HepG2 (cell line): Measurements from ENCODE around the gene SPANXD. TPM values are rescaled to one million over a fixed set of nuclear protein-coding genes. Genes with fewer than 3 reads are reported as not detected.

Experiments used
- ATAC-seq: fragments of 200-7000 bp; cut with Tn5 transposase; 3 replicates; pipeline ENCODE4 v1.9.1; 2020; ENCODE audit warnings: mild to moderate bottlenecking, moderate library complexity
- BruUV-seq: library from RNA; stranded (reverse); fragments of 400-500 nt; replicated peaks from 2 replicates; lab custom pipeline; 2021; lab: Mats Ljungman, UMichigan
- CTCF ChIA-PET: fragments of 300-600 bp; formaldehyde crosslinking; extraction: SDS; loops from one replicate; lab custom pipeline; 2021; ENCODE audit warnings: low total read pairs, inconsistent platforms, low intra/inter-chr PET ratio; lab: Yijun Ruan, JAX
- POLR2A ChIA-PET: fragments of 350-600 bp; sonication (Branson Sonifier 250); formaldehyde crosslinking; loops from one replicate; lab custom pipeline; 2020; ENCODE audit warnings: antibody characterized with exemption, inconsistent platforms; lab: Yijun Ruan, JAX
- DNase-seq: peaks from one replicate; pipeline ENCODE4 v3.0.0-alpha.2; 2015; ENCODE audit warnings: low spot score
- FAIRE-seq: peaks from 3 replicates; lab custom pipeline; 2011; peaks lifted over from hg19 to GRCh38; lab: Jason Lieb, UNC
- H2AFZ ChIP-seq: one replicate; pipeline ENCODE4 v1.6.1; 2011; ENCODE audit warnings: low read length, inconsistent platforms
- H3K27ac ChIP-seq: fragments of 300-600 bp; 3 replicates; pipeline ENCODE4 v1.8.0; 2011; ENCODE audit warnings: mixed run types, mild to moderate bottlenecking, mixed read lengths, low read length, inconsistent platforms; ENCODE audit not compliant: insufficient read depth; ENCODE audit errors: extremely low read length
- H3K27me3 ChIP-seq, 2 experiments: fragments of 200-600 bp in 1 of 2; 2 replicates in 1 of 2; 3 replicates in 1 of 2; pipeline versions ENCODE4 v1.6.0 to v1.8.0; 2011; ENCODE audit warnings: low read length in 2 of 2, mild to moderate bottlenecking in 2 of 2, moderate library complexity in 2 of 2, inconsistent platforms in 1 of 2; ENCODE audit not compliant: insufficient read depth in 2 of 2, control insufficient read depth in 1 of 2
- H3K36me3 ChIP-seq, 2 experiments: fragments of 200-600 bp in 1 of 2; replicated peaks in 1 of 2; 2 replicates in 1 of 2; 3 replicates in 1 of 2; pipeline versions ENCODE4 v1.5.1 to v1.8.0; 2011; ENCODE audit warnings: low read length in 2 of 2, inconsistent platforms in 1 of 2; ENCODE audit not compliant: insufficient read depth in 2 of 2, control insufficient read depth in 1 of 2
- H3K4me1 ChIP-seq: 2 replicates; pipeline ENCODE4 v1.5.1; 2012; ENCODE audit warnings: low read length, inconsistent platforms; ENCODE audit not compliant: insufficient read depth
- H3K4me2 ChIP-seq: 2 replicates; pipeline ENCODE4 v1.6.0; 2011; ENCODE audit warnings: low read depth, low read length, inconsistent platforms
- H3K4me3 ChIP-seq, 3 experiments: fragments of 200-600 bp in 1 of 3; sonication (generic), shearing (Covaris generic) in 1 of 3; replicated peaks in 1 of 3; 2 replicates each; pipeline ENCODE4 v1.5.1; 2011 to 2016; ENCODE audit warnings: low read length in 3 of 3, inconsistent platforms in 2 of 3, low read depth in 2 of 3, mild to moderate bottlenecking in 2 of 3, control low read depth in 1 of 3, mixed read lengths in 1 of 3; ENCODE audit not compliant: insufficient read depth in 1 of 3
- H3K79me2 ChIP-seq: one replicate; pipeline ENCODE4 v1.6.1; 2011; ENCODE audit warnings: low read length, inconsistent platforms; ENCODE audit not compliant: insufficient read depth
- H3K9ac ChIP-seq: 2 replicates; pipeline ENCODE4 v1.6.0; 2011; ENCODE audit warnings: mild to moderate bottlenecking, low read depth, low read length, inconsistent platforms; ENCODE audit not compliant: insufficient read depth
- H3K9me3 ChIP-seq: 2 replicates; pipeline ENCODE4 v1.5.1; 2012; ENCODE audit warnings: mild to moderate bottlenecking, low read length
- H4K20me1 ChIP-seq: 2 replicates; pipeline ENCODE4 v1.6.0; 2011; ENCODE audit warnings: inconsistent platforms, mild to moderate bottlenecking, low read length, moderate library complexity; ENCODE audit not compliant: insufficient read depth
- JARID2 ChIP-seq: sonication (generic); formaldehyde crosslinking; IDR thresholded peaks from 2 replicates; pipeline ENCODE4 v1.8.1; 2023; ENCODE audit warnings: missing genetic modification reagents, inconsistent platforms; ENCODE audit not compliant: insufficient replicate concordance
- MAFK ChIP-seq, 2 experiments: IDR thresholded peaks in 1 of 2; conservative IDR thresholded peaks in 1 of 2; 2 replicates each; pipeline ENCODE4 v1.6.1; 2011; ENCODE audit warnings: improper control_type of control experiment in 2 of 2, low read length in 2 of 2
- RBM22 ChIP-seq: fragments of 200-400 bp; formaldehyde crosslinking; optimal IDR thresholded peaks from 2 replicates; pipeline ENCODE3; 2017; ENCODE audit warnings: mild to moderate bottlenecking, low read length, moderate library complexity
- REST ChIP-seq, 2 experiments: IDR thresholded peaks; 2 replicates each; pipeline ENCODE4 v1.6.1; 2011 to 2012; ENCODE audit warnings: low read length in 2 of 2, borderline replicate concordance in 1 of 2, low read depth in 1 of 2, mild to moderate bottlenecking in 1 of 2, moderate library complexity in 1 of 2
- SOX13 ChIP-seq, 3 experiments: fragments of 450-650 bp in 1 of 3; sonication (generic) in 1 of 3; formaldehyde crosslinking in 1 of 3; IDR thresholded peaks in 2 of 3; conservative IDR thresholded peaks in 1 of 3; 2 replicates each; pipeline versions ENCODE4 v1.5.0 to v1.6.1; 2016 to 2020; ENCODE audit warnings: antibody characterized with exemption in 1 of 3, mild to moderate bottlenecking in 1 of 3, missing compliant biosample characterization in 1 of 3, missing genetic modification reagents in 1 of 3, moderate library complexity in 1 of 3
- ZNF142 ChIP-seq: sonication (generic); formaldehyde crosslinking; IDR thresholded peaks from 2 replicates; pipeline ENCODE4 v1.4.0; 2020; ENCODE audit warnings: missing genetic modification reagents
- ZSCAN25 ChIP-seq: sonication (generic); formaldehyde crosslinking; IDR thresholded peaks from 2 replicates; pipeline ENCODE4 v1.8.0; 2022; ENCODE audit warnings: mild to moderate bottlenecking, missing genetic modification reagents
- WGBS: methylation state at CpG from one replicate; pipeline ENCODE4 v1.1.6; 2017; ENCODE audit warnings: low lambda C conversion rate; 5-methylcytosine and 5-hydroxymethylcytosine counted together
- in situ Hi-C: cut with HindIII; loops from 2 replicates; pipeline ENCODE4 v1.10.0; 2017; ENCODE audit warnings: low pct_unique_long_range_greater_than_20kb; ENCODE audit not compliant: extremely low pct_ligation_motif_present
- intact Hi-C: fragments of 100-400 bp; cut with micrococcal nuclease; formaldehyde crosslinking; loops from one replicate; pipeline ENCODE4 v1.10.0; 2022; ENCODE audit not compliant: unreplicated experiment
- polyA plus RNA-seq, 8 experiments: library from polyadenylated mRNA; depleted of rRNA in 3 of 8; stranded (reverse) in 7 of 8; unstranded in 1 of 8; fragments of >200 nt; fragmentation: Illumina TruSeq in 4 of 8; extraction: Trizol in 4 of 8; gene quantifications; 2 replicates each; pipeline versions ENCODE4 v1.2.1 to v1.2.3, GENCODE V29; 2011 to 2016; ENCODE audit warnings: low read depth in 4 of 8, missing spikeins in 1 of 8, mixed read lengths in 1 of 8; ENCODE audit not compliant: insufficient read depth in 1 of 8
- total RNA-seq, 5 experiments: library from RNA; depleted of rRNA; stranded (reverse); fragments of >200 nt; fragmentation: Illumina TruSeq; extraction: Trizol; gene quantifications; 2 replicates each; pipeline ENCODE4 v1.2.3, GENCODE V29; 2016; ENCODE audit warnings: low read depth in 1 of 5
- TF ChIP-seq, protein P1 (sequence below): sonication (generic); formaldehyde crosslinking; IDR thresholded peaks from 2 replicates; pipeline ENCODE4 v1.4.0; 2020; ENCODE audit warnings: missing genetic modification reagents
- TF ChIP-seq, protein P2 (sequence below): sonication (generic); formaldehyde crosslinking; IDR thresholded peaks from 2 replicates; pipeline ENCODE4 v1.8.1; 2023; ENCODE audit warnings: mild to moderate bottlenecking, missing genetic modification reagents, borderline replicate concordance

The SPANXD gene
- total and polyA plus RNA-seq, 2 of the 13 experiments (the other 11 are each of a cell fraction or from before 2014, with no cell fraction given): not detected

DNA sequence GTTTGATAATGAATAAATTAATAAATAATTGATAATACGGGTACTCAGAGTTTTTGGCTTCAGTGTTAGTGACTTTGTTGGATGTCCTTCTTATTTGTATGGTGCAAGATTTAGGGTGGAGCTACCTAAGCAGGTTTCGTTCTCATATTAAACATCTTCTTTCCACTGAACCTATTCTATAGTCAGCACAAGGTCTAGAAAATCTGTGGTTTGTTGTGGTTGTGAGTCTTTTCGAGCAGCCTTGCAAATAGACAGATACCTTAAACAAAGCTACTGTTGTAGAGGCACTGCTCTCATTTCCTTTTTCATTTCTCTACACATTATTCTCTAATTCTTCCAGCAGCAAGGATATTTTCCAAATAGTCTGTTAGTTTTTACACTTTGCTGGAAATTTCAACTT is 38.1 kb upstream of the SPANXD start (continued):
- TF ChIP-seq ZNF142 (CRISPR knock-in tag): no peak
- no peak for TF ChIP-seq MAFK (conservative IDR thresholded peaks at IDR 0.05 in 1 of 2, IDR thresholded peaks at IDR 0.05 in 1 of 2; ENCODE audit: low read length in 2 of 2)
- TF ChIP-seq RBM22: no peak

DNA sequence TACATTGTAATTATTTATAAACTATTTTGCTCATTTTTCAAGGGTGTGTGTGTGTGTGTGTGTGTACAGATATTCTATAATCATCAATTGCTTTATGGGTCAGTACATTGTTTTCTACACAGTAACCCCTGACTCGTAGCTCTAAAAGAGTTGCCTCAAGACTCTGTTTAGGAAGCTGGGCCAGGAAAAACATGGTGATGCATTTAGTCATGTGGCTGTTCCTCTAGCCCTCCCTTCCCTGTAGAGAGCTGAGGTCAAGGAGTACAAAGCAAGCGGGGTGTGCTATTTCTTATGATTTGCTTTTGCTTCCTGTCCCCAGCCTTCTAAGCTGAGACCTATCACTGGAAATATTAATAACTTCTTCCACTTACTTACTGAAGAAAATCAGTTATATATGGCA is 34.8 kb upstream of the SPANXD start:
- H2AFZ ChIP-seq: no peak overlapping the region
- no peaks in the 10 kb centered on the region for H3K36me3 ChIP-seq
- H4K20me1 ChIP-seq: no peaks in the 10 kb centered on the region
- no TSS peak for BruUV-seq
- no peaks in the 10 kb centered on the region for H3K79me2 ChIP-seq
- intact Hi-C loops: no loop called here
- no peak overlapping the region for H3K4me2 ChIP-seq
- no peak overlapping the region for H3K9ac ChIP-seq
- DNase-seq (no peak), ATAC-seq (no peak), FAIRE-seq (no peak)
- H3K9me3 ChIP-seq: peaks cover 6% of the 10 kb centered on the region
- in situ Hi-C loops: no loop called here
- H3K27me3 ChIP-seq: no peaks in the 10 kb centered on the region
- H3K4me1 ChIP-seq: no peaks in the 10 kb centered on the region
- no peak overlapping the region for H3K4me3 ChIP-seq
- no peak overlapping the region for H3K27ac ChIP-seq
- TF ChIP-seq REST (IDR thresholded peaks at IDR 0.05; ENCODE audit: borderline replicate concordance in 1 of 2, low read depth in 1 of 2, low read length in 2 of 2) (no peak), ZSCAN25 (CRISPR knock-in tag) (no peak), JARID2 (CRISPR knock-in tag) (no peak), SOX13 (IDR thresholded peaks at IDR 0.05) (no peak), SOX13 (CRISPR knock-in tag; conservative IDR thresholded peaks at IDR 0.05 in 1 of 2, IDR thresholded peaks at IDR 0.05 in 1 of 2) (no peak)
- TF ChIP-seq, protein P1, sequence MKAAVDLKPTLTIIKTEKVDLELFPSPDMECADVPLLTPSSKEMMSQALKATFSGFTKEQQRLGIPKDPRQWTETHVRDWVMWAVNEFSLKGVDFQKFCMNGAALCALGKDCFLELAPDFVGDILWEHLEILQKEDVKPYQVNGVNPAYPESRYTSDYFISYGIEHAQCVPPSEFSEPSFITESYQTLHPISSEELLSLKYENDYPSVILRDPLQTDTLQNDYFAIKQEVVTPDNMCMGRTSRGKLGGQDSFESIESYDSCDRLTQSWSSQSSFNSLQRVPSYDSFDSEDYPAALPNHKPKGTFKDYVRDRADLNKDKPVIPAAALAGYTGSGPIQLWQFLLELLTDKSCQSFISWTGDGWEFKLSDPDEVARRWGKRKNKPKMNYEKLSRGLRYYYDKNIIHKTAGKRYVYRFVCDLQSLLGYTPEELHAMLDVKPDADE: no peak
- TF ChIP-seq, protein P2, sequence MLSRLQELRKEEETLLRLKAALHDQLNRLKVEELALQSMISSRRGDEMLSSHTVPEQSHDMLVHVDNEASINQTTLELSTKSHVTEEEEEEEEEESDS (CRISPR knock-in tag): no peak
- POLR2A ChIA-PET: no interaction called here
- 9% methylated on average over 1 of the region's 2 CpGs for WGBS
- CTCF ChIA-PET: no interaction called here
